GM18508 (cell line): ENCODE measurements around the gene CCDC87.
"Not testable (repeated sequence)": the region's sequence is repeated elsewhere in the genome, so short reads cannot be mapped to it uniquely, and the experiment has no call there.

Source experiments
- ATAC-seq: cut with Tn5 transposase; IDR thresholded peaks from one replicate; pipeline ENCODE4 v1.9.1; 2021; ENCODE audit warnings: moderate number of reproducible peaks; ENCODE audit not compliant: insufficient read depth, unreplicated experiment

The CCDC87 gene

GRCh38 chr11:66592457-66593302, at the start of gene CCDC87, which contains the start of gene CCS:
CCDC87 (minus strand) TSS chr11:66593063; CDS start chr11:66593015, 48 bp downstream.
CCS (plus strand) TSS chr11:66593185; CDS start chr11:66593262, 77 bp downstream.
- peak; percentile 45 for ATAC-seq

GRCh38 chr11:66641834-66642233, 49.0 kb upstream of the CCDC87 start:
- no peak for ATAC-seq

- ATAC-seq, result not testable (repeated sequence)
Measured at GRCh38 chr11:66639814-66640340, 47.0 kb upstream of the CCDC87 start.

- ATAC-seq, result no peak
Measured at GRCh38 chr11:66639066-66639813, 46.4 kb upstream of the CCDC87 start.

- peak; percentile 78 for ATAC-seq
Measured at GRCh38 chr11:66638177-66639065, 45.6 kb upstream of the CCDC87 start, which contains the start of gene RBM4. RBM4 (plus strand) TSS chr11:66638703; CDS start chr11:66639712, 1,009 bp downstream.

GRCh38 chr11:66637557-66638176, 44.8 kb upstream of the CCDC87 start:
- ATAC-seq, result no peak

- ATAC-seq, result no peak
Measured at GRCh38 chr11:66636411-66636810, 43.5 kb upstream of the CCDC87 start.

- no peak for ATAC-seq
Measured at GRCh38 chr11:66632952-66633351, 40.1 kb upstream of the CCDC87 start.

- no peak for ATAC-seq
Measured at GRCh38 chr11:66631883-66632282, 39.0 kb upstream of the CCDC87 start.

- no peak for ATAC-seq
Measured at GRCh38 chr11:66629356-66629755, 36.5 kb upstream of the CCDC87 start.

GRCh38 chr11:66628061-66628603, 35.3 kb upstream of the CCDC87 start:
- no peak for ATAC-seq

GRCh38 chr11:66626926-66627325, 34.1 kb upstream of the CCDC87 start:
- no peak for ATAC-seq

GRCh38 chr11:66626382-66626781, 33.5 kb upstream of the CCDC87 start:
- no peak for ATAC-seq

- ATAC-seq, result no peak
Measured at GRCh38 chr11:66625752-66626149, 32.9 kb upstream of the CCDC87 start.

GRCh38 chr11:66625041-66625751, 32.3 kb upstream of the CCDC87 start:
- no peak for ATAC-seq

GRCh38 chr11:66624450-66624849, 31.6 kb upstream of the CCDC87 start:
- no peak for ATAC-seq

GRCh38 chr11:66619080-66619554, 26.3 kb upstream of the CCDC87 start:
- ATAC-seq, result no peak

GRCh38 chr11:66617155-66617834, 24.4 kb upstream of the CCDC87 start:
- no peak for ATAC-seq
